GM18951 (cell line): Measurements from ENCODE around the gene DENND6B.
"Not testable (repeated sequence)": the region's sequence is repeated elsewhere in the genome, so short reads cannot be mapped to it uniquely, and the experiment has no call there.

Source experiments
- POLR2A ChIP-seq: IDR thresholded peaks from 4 replicates; pipeline ENCODE4 v1.6.1; 2011; ENCODE audit warnings: mild to moderate bottlenecking; ENCODE audit not compliant: insufficient read length, insufficient read depth; ENCODE audit errors: extremely low read depth
- in situ Hi-C: fragments of 300-500 bp; cut with MboI; formaldehyde crosslinking; loops from one replicate; pipeline ENCODE4 v1.12.0; 2022; ENCODE audit warnings: low sequenced_read_pairs, mixed read lengths, inconsistent platforms; ENCODE audit not compliant: unreplicated experiment

DENND6B gene

GRCh38 chr22:50326956-50327710 is at the start of gene DENND6B:
Gene DENND6B, minus strand, starts transcription at chr22:50327012. Its CDS starts 24 bp downstream, at chr22:50326988.
- in situ Hi-C loops: loop anchor here (5.0 kb wide), 1 partner anchor 55 kb away; the partner anchor contains the start of gene MAPK11

GRCh38 chr22:50376085-50376651 is 49.4 kb upstream of the DENND6B start:
- TF ChIP-seq POLR2A: no peak
- in situ Hi-C loops: no loop called here

More at GRCh38 chr22:50326956-50327710, at the start of gene DENND6B:
- peak; percentile 85 for TF ChIP-seq POLR2A

GRCh38 chr22:50371101-50371648 is 44.4 kb upstream of the DENND6B start:
- no peak for TF ChIP-seq POLR2A
- in situ Hi-C loops: no loop called here

GRCh38 chr22:50367778-50368500 is 41.1 kb upstream of the DENND6B start:
- no peak for TF ChIP-seq POLR2A
- in situ Hi-C loops: no loop called here

- in situ Hi-C loops: not testable (repeated sequence)
Observed at GRCh38 chr22:50363803-50364194, 37.0 kb upstream of the DENND6B start.

- no peak for TF ChIP-seq POLR2A
- in situ Hi-C loops: no loop called here
Observed at GRCh38 chr22:50363166-50363802, 36.5 kb upstream of the DENND6B start.

DNA sequence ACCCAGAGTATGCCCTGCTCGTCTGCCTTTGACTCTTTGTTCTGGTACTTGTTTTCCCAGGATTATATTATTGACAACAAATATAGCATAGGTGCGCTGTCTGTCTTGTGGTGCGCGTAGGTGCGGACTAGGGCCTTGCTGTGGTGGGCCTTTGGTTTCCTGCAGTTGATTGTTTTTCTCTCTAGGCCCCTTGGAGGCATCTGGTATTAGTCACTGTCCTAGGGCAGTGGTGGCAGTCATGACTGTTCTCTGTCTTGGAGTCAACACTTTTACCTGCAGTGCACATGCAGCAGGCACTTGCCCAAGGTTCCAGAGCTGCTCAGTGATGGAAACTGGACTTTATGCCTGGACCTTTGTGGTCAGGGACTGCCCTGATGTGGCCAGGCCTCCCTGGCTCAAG is 34.9 kb upstream of the DENND6B start:
- in situ Hi-C loops: no loop called here
- TF ChIP-seq POLR2A: no peak

GRCh38 chr22:50361222-50361621 is 34.4 kb upstream of the DENND6B start:
- in situ Hi-C loops: no loop called here
- TF ChIP-seq POLR2A: no peak

DNA sequence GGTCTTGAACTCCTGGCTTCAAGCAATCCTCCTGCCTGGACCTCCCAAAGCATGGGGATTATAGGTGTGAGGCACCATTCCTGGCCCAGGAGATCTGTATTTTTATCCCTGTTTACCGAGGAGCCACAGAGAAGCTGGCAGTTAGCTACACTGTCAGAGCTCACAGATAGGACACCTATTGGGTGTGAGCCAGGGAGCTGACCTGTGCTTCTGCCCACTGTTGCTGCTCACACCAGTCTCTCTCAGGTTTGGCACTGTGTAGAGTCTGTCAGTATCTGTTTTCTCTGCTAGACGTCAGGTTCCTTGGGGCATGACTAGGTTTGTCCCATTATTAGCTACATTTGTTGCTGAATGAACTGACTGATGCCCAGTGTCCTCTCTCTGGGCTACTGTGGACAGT is 33.8 kb upstream of the DENND6B start:
- in situ Hi-C loops: no loop called here
- no peak for TF ChIP-seq POLR2A

DNA sequence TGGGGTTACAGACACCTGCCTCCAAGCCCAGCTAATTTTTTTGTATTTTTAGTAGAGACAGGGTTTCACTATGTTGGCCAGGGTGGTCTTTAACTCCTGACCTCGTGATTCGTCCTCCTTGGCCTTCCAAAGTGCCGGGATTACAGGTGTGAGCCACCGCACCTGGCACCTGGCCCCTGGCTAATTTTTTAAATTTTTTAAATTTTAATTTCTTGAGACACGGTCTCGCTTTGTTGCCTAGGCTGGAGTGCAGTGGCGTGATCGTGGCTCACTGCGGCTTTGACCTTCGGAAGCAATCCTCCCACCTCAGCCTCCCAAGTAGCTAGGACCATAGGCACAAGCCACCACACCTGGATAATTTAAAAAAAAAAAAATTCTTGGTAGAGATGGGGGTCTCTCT is 30.9 kb upstream of the DENND6B start:
- TF ChIP-seq POLR2A: no peak
- in situ Hi-C loops: no loop called here

DNA sequence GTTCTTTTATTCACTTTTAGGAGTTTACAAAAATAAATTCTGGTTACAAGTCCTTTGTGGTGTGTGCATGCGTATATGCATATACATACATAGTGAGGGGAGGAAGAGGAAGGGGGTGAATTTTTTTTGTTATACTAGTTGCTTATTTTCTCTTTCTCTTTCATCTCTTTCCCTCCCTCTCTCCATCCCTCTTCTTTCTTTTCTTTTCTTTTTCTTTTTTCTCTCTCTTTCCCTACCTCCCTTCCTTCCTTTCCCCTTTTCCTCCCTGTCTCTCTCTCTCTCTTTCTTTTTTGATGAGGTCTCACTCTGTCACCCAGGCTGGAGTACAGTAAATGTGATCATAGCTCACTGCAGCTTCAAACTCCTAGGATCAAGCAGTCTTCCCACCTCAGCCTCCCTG is 30.4 kb upstream of the DENND6B start:
- no peak for TF ChIP-seq POLR2A
- in situ Hi-C loops: no loop called here

DNA sequence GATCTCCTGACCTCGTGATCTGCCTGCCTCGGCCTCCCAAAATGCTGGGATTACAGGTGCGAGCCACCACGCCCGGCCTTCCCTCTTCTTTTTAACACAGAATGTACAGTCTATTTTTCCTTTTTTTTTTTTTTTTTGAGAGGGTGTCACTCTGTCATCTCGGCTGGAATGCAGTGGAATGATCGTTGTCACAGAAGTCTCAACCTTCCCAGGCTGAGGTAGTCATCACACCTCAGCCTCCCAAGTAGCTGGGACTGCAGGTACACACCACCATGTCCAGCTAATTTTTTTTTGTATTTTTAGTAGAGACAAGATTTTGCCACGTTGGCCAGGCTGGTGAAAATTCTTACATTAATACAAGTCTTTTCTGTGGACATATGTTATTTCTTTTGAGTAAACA is 29.4 kb upstream of the DENND6B start:
- in situ Hi-C loops: no loop called here
- TF ChIP-seq POLR2A: no peak

DNA sequence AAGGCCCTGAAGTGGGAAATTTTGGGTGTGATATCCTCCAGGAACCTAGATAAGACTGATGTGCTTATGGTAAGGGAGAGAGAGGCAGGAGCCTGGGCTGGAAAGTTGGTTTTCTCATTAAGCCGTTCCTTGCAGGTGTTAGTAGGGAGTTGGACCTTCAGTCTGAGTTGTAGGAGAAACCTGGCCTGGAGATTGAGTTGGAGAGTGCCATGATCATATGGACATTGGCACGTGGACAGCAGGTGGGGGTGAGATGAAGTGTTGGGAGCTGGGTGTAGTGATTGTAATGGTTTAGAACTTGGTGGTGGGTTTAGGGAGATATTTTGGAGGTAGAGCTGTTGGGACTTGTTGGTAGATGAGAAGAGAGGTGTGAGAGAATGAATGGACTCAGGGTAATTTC is 21.2 kb upstream of the DENND6B start:
- in situ Hi-C loops: no loop called here
- no peak for TF ChIP-seq POLR2A
